ENCODE measurements around the gene PIK3C2G.

DNA sequence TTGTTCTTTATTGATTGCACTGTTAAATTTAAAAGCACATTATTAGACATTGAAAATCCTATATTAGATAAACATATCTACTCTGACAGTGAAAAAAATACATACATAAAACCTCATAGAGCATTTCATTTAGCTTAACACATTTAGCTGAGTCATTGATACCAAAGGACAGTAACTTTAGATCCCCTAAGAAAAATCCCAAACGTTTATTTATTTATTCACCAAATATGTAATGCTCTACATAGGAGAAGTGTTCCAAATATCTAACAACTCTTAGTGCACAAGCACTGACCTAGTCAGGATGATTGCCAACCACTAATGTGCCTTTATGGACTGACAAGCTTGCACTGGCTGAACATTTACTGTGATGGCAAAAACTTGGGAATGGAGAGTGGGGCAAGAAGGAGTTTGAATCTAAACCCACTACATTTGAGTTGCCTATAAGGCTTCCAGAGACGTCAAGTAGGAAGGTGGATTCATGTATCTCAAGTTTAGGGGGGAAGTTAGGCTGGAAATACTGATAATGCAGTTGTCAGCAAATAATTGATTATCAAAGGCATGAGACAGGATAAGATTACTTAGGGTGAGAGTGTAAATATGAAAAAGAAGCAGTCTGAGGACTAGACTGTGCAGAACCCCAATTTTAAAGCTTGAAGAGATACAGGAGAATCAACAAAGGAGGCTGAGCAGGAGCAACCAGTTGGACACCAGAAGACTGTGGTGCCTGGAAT, 320.1 kb downstream of the PIK3C2G start:
- TF ChIP-seq, protein P1, sequence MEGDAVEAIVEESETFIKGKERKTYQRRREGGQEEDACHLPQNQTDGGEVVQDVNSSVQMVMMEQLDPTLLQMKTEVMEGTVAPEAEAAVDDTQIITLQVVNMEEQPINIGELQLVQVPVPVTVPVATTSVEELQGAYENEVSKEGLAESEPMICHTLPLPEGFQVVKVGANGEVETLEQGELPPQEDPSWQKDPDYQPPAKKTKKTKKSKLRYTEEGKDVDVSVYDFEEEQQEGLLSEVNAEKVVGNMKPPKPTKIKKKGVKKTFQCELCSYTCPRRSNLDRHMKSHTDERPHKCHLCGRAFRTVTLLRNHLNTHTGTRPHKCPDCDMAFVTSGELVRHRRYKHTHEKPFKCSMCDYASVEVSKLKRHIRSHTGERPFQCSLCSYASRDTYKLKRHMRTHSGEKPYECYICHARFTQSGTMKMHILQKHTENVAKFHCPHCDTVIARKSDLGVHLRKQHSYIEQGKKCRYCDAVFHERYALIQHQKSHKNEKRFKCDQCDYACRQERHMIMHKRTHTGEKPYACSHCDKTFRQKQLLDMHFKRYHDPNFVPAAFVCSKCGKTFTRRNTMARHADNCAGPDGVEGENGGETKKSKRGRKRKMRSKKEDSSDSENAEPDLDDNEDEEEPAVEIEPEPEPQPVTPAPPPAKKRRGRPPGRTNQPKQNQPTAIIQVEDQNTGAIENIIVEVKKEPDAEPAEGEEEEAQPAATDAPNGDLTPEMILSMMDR (IDR thresholded peaks at IDR 0.05) = no peak
- TF ChIP-seq POLR2A (IDR thresholded peaks at IDR 0.05) = no peak

All from testis (tissue), 2 donors.